Ovary (tissue), 9 donors: ENCODE data around the gene MRPS25. TPM values are rescaled to one million over a fixed set of nuclear protein-coding genes. Genes with fewer than 3 reads are reported as not detected.

Source experiments
- DNase-seq, 5 donors: peaks; one replicate each; pipeline ENCODE4 v3.0.0-alpha.2; 2019 to 2020
- H3K27ac ChIP-seq, 2 donors: fragments of 200-600 bp; one replicate each; pipeline versions ENCODE4 v1.5.1 to v1.8.0; 2019 to 2022
- H3K27me3 ChIP-seq: fragments of 200-600 bp; one replicate; pipeline ENCODE4 v1.8.0; 2022
- H3K36me3 ChIP-seq: fragments of 200-600 bp; sonication (generic); one replicate; pipeline ENCODE4 v1.5.1; 2019
- H3K4me1 ChIP-seq: one replicate; pipeline ENCODE4 v1.8.1; 2013; ENCODE audit warnings: mild to moderate bottlenecking, moderate library complexity; ENCODE audit not compliant: insufficient read depth
- H3K4me3 ChIP-seq: fragments of 200-600 bp; sonication (generic); one replicate; pipeline ENCODE4 v1.5.1; 2017
- H3K9me3 ChIP-seq, 2 donors: fragments of 200-600 bp in 1 of 2; sonication (generic) in 1 of 2; one replicate each; pipeline versions ENCODE4 v1.5.1 to v1.8.1; 2013 to 2019; ENCODE audit warnings: mild to moderate bottlenecking in 1 of 2, moderate library complexity in 1 of 2
- CTCF ChIP-seq, 3 donors: fragments of 450-650 bp in 2 of 3; fragments of 200-600 bp in 1 of 3; IDR thresholded peaks; one replicate each; pipeline versions ENCODE4 v1.5.1 to v1.8.0; 2016 to 2022; ENCODE audit warnings: antibody characterized with exemption in 3 of 3, mild to moderate bottlenecking in 1 of 3
- EP300 ChIP-seq: sonication (generic); formaldehyde crosslinking; IDR thresholded peaks from one replicate; pipeline ENCODE4 v1.6.1; 2017; ENCODE audit warnings: antibody characterized with exemption
- POLR2A ChIP-seq: fragments of 450-650 bp; IDR thresholded peaks from one replicate; pipeline ENCODE4 v1.6.1; 2017; ENCODE audit warnings: antibody characterized with exemption, mild to moderate bottlenecking, moderate library complexity
- WGBS, 3 donors: extraction: QIAGEN DNeasy Blood & Tissue Kit in 1 of 3; methylation state at CpG; one replicate each; pipeline versions ENCODE4 v1.1.5 to v1.1.7; 2013 to 2017; 5-methylcytosine and 5-hydroxymethylcytosine counted together
- intact Hi-C, 4 donors: fragments of 100-400 bp; cut with DNase I; formaldehyde crosslinking; loops; one replicate each; pipeline versions ENCODE4 v1.11.0 to v1.15.1; 2022 to 2023
- polyA plus RNA-seq, 2 donors: library from polyadenylated mRNA; stranded (reverse); fragments of 200-250 nt in 1 of 2; fragments of 350-450 nt in 1 of 2; fragmentation: Illumina TruSeq in 1 of 2; extraction: RNeasy Lipid Tissue Mini Kit (QIAGEN cat#74804) in 1 of 2; gene quantifications; one replicate each; pipeline ENCODE4 v1.2.3, GENCODE V29; 2013 to 2014
- total RNA-seq, 7 donors: library from RNA; depleted of rRNA in 2 of 7; stranded (reverse); fragments of >200 nt in 2 of 7; fragmentation: NEBNext Ultra II Directional in 3 of 7; extraction: Animal tissue kit (Norgen Biotek cat#: 25700) in 3 of 7; gene quantifications; one replicate each; pipeline versions ENCODE4 v1.1.0 to v1.2.4, GENCODE V29; 2016 to 2023
- donor health status: DM: no; HTN: no; CAD: no; lungs with moderate emphysema.
- donor health status: DM: no; HTN: no; CAD: no.
- donor health status: Bipolar disorder and iron deficiency.
- donor health status: DM: yes; HTN: yes; CAD: no.
- donor health status: DM: no; HTN: no; CAD: no.
- donor health status: DM: yes; HTN: yes; CAD: no.

The MRPS25 gene
- total and polyA plus RNA-seq, 9 donors, result 22.5 to 50.5 (median 34.1) TPM

GRCh38 chr3:15089201-15089600 is 24.1 kb upstream of the MRPS25 start:
- Histone ChIP-seq H3K36me3 (no peaks in the 10 kb centered on the region), H3K9me3 (no peaks in the 10 kb centered on the region), H3K27ac (no peak overlapping the region), H3K27me3 (no peaks in the 10 kb centered on the region), H3K4me3 (no peak overlapping the region), H3K4me1 (no peaks in the 10 kb centered on the region)
- intact Hi-C loops, result no loop called here
- 90 to 95% (median 95%) methylated on average over 1 of the region's 1 CpG for WGBS, 3 donors
- DNase-seq, result no peak
- TF ChIP-seq POLR2A (no peak), EP300 (no peak), CTCF (IDR thresholded peaks at IDR 0.05) (no peak)

- no peaks in the 10 kb centered on the region for H3K36me3 ChIP-seq
- no peaks in the 10 kb centered on the region for H3K9me3 ChIP-seq
- WGBS, 3 donors, result 77 to 87% (median 79%) methylated on average over 2 of the region's 2 CpGs
- intact Hi-C loops, result no loop called here
- H3K4me1 ChIP-seq, result no peaks in the 10 kb centered on the region
- no peak overlapping the region for H3K4me3 ChIP-seq
- DNase-seq, result no peak
- H3K27me3 ChIP-seq, result no peaks in the 10 kb centered on the region
- no peak overlapping the region for H3K27ac ChIP-seq
- TF ChIP-seq CTCF (IDR thresholded peaks at IDR 0.05), result no peak
- no peak for TF ChIP-seq POLR2A
- no peak for TF ChIP-seq EP300
Measured at GRCh38 chr3:15086699-15087098, 21.6 kb upstream of the MRPS25 start.

DNA sequence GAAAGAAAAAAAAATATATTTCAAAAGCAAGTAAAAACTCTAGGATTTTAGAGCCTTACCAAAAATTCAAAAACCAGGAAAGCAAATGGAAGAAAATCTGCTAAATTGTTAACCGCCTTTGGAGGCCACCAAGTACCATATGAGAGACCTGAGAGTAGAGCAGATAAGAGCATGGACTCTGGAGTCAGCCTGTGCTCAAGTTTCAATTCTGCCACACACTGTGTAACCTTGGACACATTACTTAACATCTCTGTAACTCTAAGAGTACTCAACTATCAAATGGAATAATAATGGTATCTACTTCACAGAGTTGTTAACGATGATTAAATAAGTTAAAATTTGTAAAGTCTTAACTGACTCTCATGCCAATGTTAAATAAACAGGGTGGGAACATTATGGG is 21.1 kb upstream of the MRPS25 start:
- no peak overlapping the region for H3K27ac ChIP-seq
- H3K36me3 ChIP-seq, result no peaks in the 10 kb centered on the region
- H3K4me3 ChIP-seq, result no peak overlapping the region
- no peaks in the 10 kb centered on the region for H3K27me3 ChIP-seq
- no peaks in the 10 kb centered on the region for H3K9me3 ChIP-seq
- DNase-seq, result no peak
- intact Hi-C loops, result no loop called here
- no peaks in the 10 kb centered on the region for H3K4me1 ChIP-seq
- no peak for TF ChIP-seq POLR2A
- WGBS, 3 donors, result 96 to 98% (median 97%) methylated on average over 2 of the region's 2 CpGs

GRCh38 chr3:15083252-15083651 is 18.1 kb upstream of the MRPS25 start:
- no peaks in the 10 kb centered on the region for H3K9me3 ChIP-seq
- H3K4me1 ChIP-seq, result no peaks in the 10 kb centered on the region
- 91 to 96% (median 94%) methylated on average over 1 of the region's 1 CpG for WGBS, 3 donors
- no peak for TF ChIP-seq POLR2A
- H3K27ac ChIP-seq, result no peak overlapping the region
- intact Hi-C loops, result no loop called here
- no peaks in the 10 kb centered on the region for H3K36me3 ChIP-seq
- no peak overlapping the region for H3K4me3 ChIP-seq
- no peak for DNase-seq
- no peaks in the 10 kb centered on the region for H3K27me3 ChIP-seq

GRCh38 chr3:15081960-15082664 is 17.0 kb upstream of the MRPS25 start:
- TF ChIP-seq EP300 (no peak), CTCF (IDR thresholded peaks at IDR 0.05) (no peak), POLR2A (no peak)
- H3K9me3 ChIP-seq, result no peaks in the 10 kb centered on the region
- no peaks in the 10 kb centered on the region for H3K4me1 ChIP-seq
- no peak overlapping the region for H3K4me3 ChIP-seq
- no peak for DNase-seq
- intact Hi-C loops, result no loop called here
- no peaks in the 10 kb centered on the region for H3K27me3 ChIP-seq
- H3K27ac ChIP-seq, result no peak overlapping the region
- H3K36me3 ChIP-seq, result no peaks in the 10 kb centered on the region
- 89 to 91% (median 90%) methylated on average over 13 of the region's 13 CpGs for WGBS, 3 donors
